B cell (primary cell): ENCODE results near the gene HYLS1. TPM values are rescaled to one million over a fixed set of nuclear protein-coding genes. Genes with fewer than 3 reads are reported as not detected.

Experiments used
- ATAC-seq: fragments of 200-7000 bp; cut with Tn5 transposase; one replicate; pipeline ENCODE4 v1.10.0; 2021; ENCODE audit warnings: low read depth, mild to moderate bottlenecking, moderate number of reproducible peaks, moderate library complexity
- CTCF ChIA-PET: fragments of 350-600 bp; sonication (Branson Sonifier 250); formaldehyde crosslinking; loops from one replicate; lab custom pipeline; 2021; ENCODE audit warnings: antibody characterized with exemption, inconsistent platforms; lab: Charles Lee
- POLR2A ChIA-PET: fragments of 350-600 bp; sonication (Branson Sonifier 250); formaldehyde crosslinking; loops from one replicate; lab custom pipeline; 2021; ENCODE audit warnings: antibody characterized with exemption; lab: Charles Lee
- DNase-seq: peaks from one replicate; pipeline ENCODE4 v3.0.0; 2013
- H2AFZ ChIP-seq: 2 replicates; pipeline ENCODE4 v1.6.1; 2012; ENCODE audit warnings: mild to moderate bottlenecking, low read depth, low read length; ENCODE audit not compliant: insufficient read depth, poor library complexity, severe bottlenecking
- H3K27ac ChIP-seq, 2 donors: 1 replicate in 1 of 2; 2 replicates in 1 of 2; pipeline ENCODE4 v1.5.1; 2012 to 2013; ENCODE audit warnings: low read length in 2 of 2, mild to moderate bottlenecking in 2 of 2, moderate library complexity in 1 of 2
- H3K27me3 ChIP-seq, 4 experiments: fragments of 200-600 bp in 1 of 4; sonication (generic) in 1 of 4; replicated peaks in 1 of 4; 1 replicate in 2 of 4; 2 replicates in 2 of 4; pipeline versions ENCODE4 v1.6.1 to v1.7.0; 2013 to 2016; ENCODE audit warnings: low read length in 3 of 4, mild to moderate bottlenecking in 2 of 4, mixed read lengths in 1 of 4, moderate library complexity in 1 of 4; ENCODE audit not compliant: insufficient read depth in 4 of 4, control insufficient read depth in 3 of 4; ENCODE audit errors: control extremely low read depth in 1 of 4
- H3K36me3 ChIP-seq, 2 experiments: replicated peaks in 1 of 2; 1 replicate in 1 of 2; 2 replicates in 1 of 2; pipeline versions ENCODE4 v1.6.1 to v1.7.1; 2013; ENCODE audit warnings: low read length in 1 of 2; ENCODE audit not compliant: insufficient read depth in 2 of 2, control insufficient read depth in 1 of 2; ENCODE audit errors: control extremely low read depth in 1 of 2, extremely low read depth in 1 of 2
- H3K4me1 ChIP-seq, 2 donors: fragments of 200-600 bp in 1 of 2; sonication (generic) in 1 of 2; 1 replicate in 1 of 2; 2 replicates in 1 of 2; pipeline versions ENCODE4 v1.5.1 to v1.6.1; 2013 to 2017; ENCODE audit warnings: low read length in 2 of 2; ENCODE audit not compliant: control insufficient read depth in 2 of 2, insufficient read depth in 2 of 2
- H3K4me2 ChIP-seq: replicated peaks from 2 replicates; pipeline ENCODE3; 2012; ENCODE audit warnings: mild to moderate bottlenecking, low read depth, low read length; ENCODE audit not compliant: poor library complexity, severe bottlenecking
- H3K4me3 ChIP-seq, 5 experiments: fragments of 200-600 bp in 1 of 5; sonication (generic) in 1 of 5; 1 replicate in 3 of 5; 2 replicates in 2 of 5; pipeline versions ENCODE4 v1.5.1 to v1.7.0; 2011 to 2016; ENCODE audit warnings: low read length in 4 of 5, mild to moderate bottlenecking in 4 of 5, low read depth in 2 of 5, control low read depth in 1 of 5, moderate library complexity in 1 of 5; ENCODE audit not compliant: insufficient read depth in 1 of 5; ENCODE audit errors: control extremely low read depth in 1 of 5, extremely low read depth in 1 of 5
- H3K79me2 ChIP-seq: fragments of 200-600 bp; sonication (generic); one replicate; pipeline ENCODE4 v1.6.0; 2016; ENCODE audit warnings: low read length; ENCODE audit not compliant: control insufficient read depth, insufficient read depth
- H3K9ac ChIP-seq: fragments of 200-600 bp; sonication (generic); 2 replicates; pipeline ENCODE4 v1.6.1; 2017; ENCODE audit warnings: mild to moderate bottlenecking, low read length, moderate library complexity
- H3K9me3 ChIP-seq, 3 donors: one replicate each; pipeline versions ENCODE4 v1.6.1 to v1.7.1; 2013; ENCODE audit warnings: low read length in 2 of 3; ENCODE audit not compliant: control insufficient read depth in 2 of 3, insufficient read depth in 1 of 3; ENCODE audit errors: control extremely low read depth in 1 of 3
- H4K20me1 ChIP-seq: 2 replicates; pipeline ENCODE4 v1.6.0; 2012; ENCODE audit warnings: mild to moderate bottlenecking, low read length; ENCODE audit not compliant: insufficient read depth, control insufficient read depth, poor library complexity, severe bottlenecking
- H3K27ac Mint-ChIP-seq: one replicate; pipeline ENCODE4 v1.8.0; 2021; ENCODE audit warnings: mixed read lengths
- H3K27me3 Mint-ChIP-seq: one replicate; pipeline ENCODE4 v1.8.0; 2021; ENCODE audit warnings: mixed read lengths
- H3K4me1 Mint-ChIP-seq: one replicate; pipeline ENCODE4 v1.8.0; 2021; ENCODE audit warnings: mixed read lengths
- H3K4me3 Mint-ChIP-seq: one replicate; pipeline ENCODE4 v1.8.0; 2021; ENCODE audit warnings: mixed read lengths
- H3K9me3 Mint-ChIP-seq: one replicate; pipeline ENCODE4 v1.8.0; 2022; ENCODE audit warnings: mixed read lengths; ENCODE audit not compliant: insufficient read depth
- CTCF ChIP-seq: fragments of 200-600 bp; IDR thresholded peaks from one replicate; pipeline ENCODE4 v1.8.0; 2022; ENCODE audit warnings: antibody characterized with exemption, mild to moderate bottlenecking
- EZH2 ChIP-seq: IDR thresholded peaks from 2 replicates; pipeline ENCODE4 v1.6.1; 2012; ENCODE audit warnings: borderline replicate concordance, low read depth, mild to moderate bottlenecking, moderate library complexity, low read length; ENCODE audit not compliant: insufficient read depth, poor library complexity, severe bottlenecking
- WGBS: methylation state at CpG from one replicate; pipeline ENCODE4 v1.1.5; 2013; ENCODE audit warnings: missing lambda C conversion rate; ENCODE audit not compliant: insufficient coverage; 5-methylcytosine and 5-hydroxymethylcytosine counted together
- intact Hi-C: fragments of 100-400 bp; cut with micrococcal nuclease; formaldehyde crosslinking; loops from one replicate; pipeline ENCODE4 v1.10.0; 2022
- polyA plus RNA-seq: library from polyadenylated mRNA; depleted of rRNA; stranded (reverse); fragments of >200 nt; gene quantifications from 2 replicates; pipeline ENCODE4 v1.2.3, GENCODE V29; 2012
- total RNA-seq, 2 donors: library from RNA; stranded (reverse); fragments of 120-200 nt in 1 of 2; gene quantifications; 1 replicate in 1 of 2; 2 replicates in 1 of 2; pipeline versions ENCODE4 v1.2.3 to v1.2.4, GENCODE V29; 2013 to 2022

The HYLS1 gene
- total and polyA plus RNA-seq, 2 donors (not counting 1 experiment from before 2014, with no cell fraction given) = 3.1 to 9.4 TPM

- 90% methylated on average over 21 of the region's 24 CpGs for WGBS
- Histone ChIP-seq H4K20me1 (no peaks in the 10 kb centered on the region), H3K79me2 (no peaks in the 10 kb centered on the region), H3K36me3 (no peaks in the 10 kb centered on the region), H3K9ac (no peak overlapping the region), H3K9me3 (no peaks in the 10 kb centered on the region), H3K27me3 (peaks cover 0 to 4% (median 0%) of the 10 kb centered on the region in 4 experiments), H3K4me1 (no peaks in the 10 kb centered on the region), H2AFZ (no peak overlapping the region), H3K4me3 (no peak overlapping the region), H3K4me2 (no peak overlapping the region), H3K27ac (no peak overlapping the region)
- Mint-ChIP-seq H3K4me3 (no peak overlapping the region), H3K9me3 (no peaks in the 10 kb centered on the region), H3K27me3 (peaks cover 7% of the 10 kb centered on the region), H3K27ac (no peak overlapping the region), H3K4me1 (no peaks in the 10 kb centered on the region)
- intact Hi-C loops = no loop called here
- DNase-seq (no peak), ATAC-seq (no peak)
- CTCF ChIA-PET = no interaction called here
- POLR2A ChIA-PET = no interaction called here
- TF ChIP-seq CTCF (no peak), EZH2 (no peak)
Observed at GRCh38 chr11:125947419-125948277, 60.2 kb downstream of the HYLS1 start.
